T-helper 1 cell (primary cell): ENCODE results near the gene TSGA10.
"Not testable (repeated sequence)": the region's sequence is repeated elsewhere in the genome, so short reads cannot be mapped to it uniquely, and the experiment has no call there.

ENCODE experiments used
- DNase-seq, 5 donors: peaks; one replicate each; pipeline ENCODE4 v3.0.0-alpha.2; 2012 to 2020
- total RNA-seq, 4 donors: gene quantifications; one replicate each; lab custom pipeline; 2026; lab: John Stamatoyannopoulos, UW

Gene TSGA10
- total RNA-seq: 9.6 to 22.5 (median 13.6) reads per million in 4 donors

DNA sequence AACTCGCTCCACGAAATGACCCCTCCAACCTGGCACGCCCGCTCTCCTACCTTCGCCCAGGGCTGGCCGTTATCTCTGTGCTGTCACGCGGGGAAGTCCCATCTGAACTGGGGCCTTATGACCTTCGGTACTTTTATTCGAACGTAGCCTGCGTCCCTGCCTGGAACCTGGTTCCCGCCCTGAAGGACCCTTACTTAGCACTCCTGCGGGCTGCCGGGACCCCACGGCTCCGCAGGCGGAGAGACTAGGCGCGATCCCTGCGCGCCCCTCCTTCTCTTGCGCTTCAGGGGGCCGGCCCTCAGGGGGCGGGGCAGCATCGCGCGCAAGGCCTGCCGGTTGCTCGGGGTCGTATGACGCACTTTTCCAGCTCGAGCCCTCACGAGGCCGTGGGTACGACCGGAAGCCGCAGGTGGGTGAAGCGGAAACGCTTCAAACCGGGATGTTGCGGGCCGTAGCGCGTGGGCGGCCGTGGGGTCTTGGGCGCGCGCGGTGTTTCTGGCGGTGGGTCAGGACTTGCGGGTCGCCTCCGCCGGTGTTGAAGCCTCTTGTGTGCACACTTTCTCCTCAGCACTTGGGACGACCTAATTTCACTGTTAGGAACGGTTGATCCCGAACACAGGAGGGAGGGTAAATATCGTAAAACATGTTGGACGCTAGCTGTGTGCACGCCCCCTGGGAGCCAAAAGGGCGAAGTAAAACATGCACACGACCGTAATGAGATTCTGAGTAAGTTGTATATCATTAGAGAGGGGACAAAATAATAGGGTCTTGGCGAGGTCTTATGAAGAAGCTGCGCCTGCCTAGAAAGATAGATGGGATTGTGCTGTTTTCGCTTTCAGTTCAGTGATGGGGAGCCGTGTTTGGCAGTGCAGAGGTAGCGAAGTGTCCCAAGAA, at the start of gene TSGA10, which contains the start of gene LIPT1:
TSGA10 (minus strand) TSS at position 300 of the 894 bp plus-strand sequence. CDS start 45,503 bp downstream, outside the sequence.
LIPT1 (plus strand) TSS at position 325 of the 894 bp plus-strand sequence. CDS start 6,991 bp downstream, outside the sequence.
- peak; percentile 80 to 95 (median 90) for DNase-seq

GRCh38 chr2:99201959-99202678, 47.4 kb upstream of the TSGA10 start:
- DNase-seq: no peak

GRCh38 chr2:99200076-99200800, 45.5 kb upstream of the TSGA10 start:
- no peak for DNase-seq

GRCh38 chr2:99198103-99198841, 43.5 kb upstream of the TSGA10 start:
- DNase-seq: no peak

DNA sequence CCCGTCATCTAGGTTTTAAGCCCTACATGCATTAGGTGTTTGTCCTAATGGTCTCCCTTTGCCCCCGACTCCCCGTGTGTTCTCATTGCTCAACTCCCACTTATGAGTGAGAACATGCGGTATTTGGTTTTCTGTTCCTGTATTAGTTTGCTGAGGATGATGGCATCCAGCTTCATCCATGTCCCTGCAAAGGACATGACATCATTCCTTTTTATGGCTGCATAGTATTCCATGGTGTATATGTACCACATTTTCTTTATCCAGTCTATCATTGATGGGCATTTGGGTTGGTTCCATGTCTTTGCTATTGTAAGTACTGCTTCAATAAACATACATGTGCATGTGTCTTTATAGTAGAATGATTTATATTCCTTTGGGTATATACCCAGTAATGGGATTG, 37.6 kb upstream of the TSGA10 start:
- not testable (repeated sequence) for DNase-seq

DNA sequence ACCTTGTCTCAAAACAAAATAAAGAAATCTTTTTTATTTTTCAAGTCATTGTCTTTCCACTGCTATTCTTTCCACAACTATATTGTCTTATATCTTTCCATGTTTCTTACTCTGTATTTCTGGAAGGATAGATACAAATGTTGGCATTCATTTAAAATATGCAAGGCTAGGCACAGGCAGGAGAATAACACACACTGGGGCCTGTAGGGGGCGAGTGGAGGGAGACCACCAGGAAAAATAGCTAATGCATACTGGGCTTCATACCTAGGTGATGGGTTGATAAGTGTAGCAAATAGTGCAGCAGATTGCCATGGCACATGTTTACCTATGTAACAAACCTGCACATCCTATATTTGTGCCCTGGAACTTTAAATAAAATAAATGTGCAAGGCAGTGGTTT, 35.8 kb upstream of the TSGA10 start:
- no peak for DNase-seq

DNA sequence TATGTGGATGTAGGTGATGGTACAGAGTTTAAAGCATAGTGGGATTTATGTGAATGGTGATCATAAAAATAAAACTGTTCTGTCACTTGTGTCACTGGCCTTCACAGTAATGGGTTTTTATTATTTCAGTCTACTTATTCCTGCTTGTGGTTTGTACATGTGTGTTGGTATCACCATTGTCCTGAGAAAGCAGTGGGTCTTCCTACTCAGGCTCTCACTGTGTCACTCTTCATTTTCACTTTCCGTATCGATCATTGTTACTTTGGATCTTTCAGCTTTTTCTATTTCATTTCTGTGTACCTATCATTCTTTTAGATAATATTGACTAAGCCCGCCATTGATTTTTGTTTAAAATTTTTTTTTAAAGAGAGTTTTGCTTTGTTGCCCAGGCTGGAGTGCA, 33.6 kb upstream of the TSGA10 start:
- no peak for DNase-seq

DNA sequence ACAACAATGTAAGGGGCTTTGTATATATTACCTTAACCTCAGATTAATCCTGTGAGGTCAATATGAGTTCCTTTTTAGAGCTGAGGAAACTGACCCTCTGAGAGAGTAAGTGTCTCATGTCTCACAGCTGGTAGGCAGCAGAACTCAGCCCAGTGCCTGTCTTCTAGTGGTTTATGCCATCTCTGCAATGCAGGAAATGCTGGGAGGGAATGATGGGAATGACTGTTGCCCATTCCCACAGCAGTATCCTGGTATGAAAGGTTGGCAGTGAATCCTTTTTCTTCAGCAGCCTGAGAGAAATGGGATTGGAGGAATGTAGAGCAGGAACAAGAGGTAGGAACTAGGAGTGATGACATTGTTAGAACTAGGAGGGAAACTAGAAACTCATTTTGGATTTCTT, 32.3 kb upstream of the TSGA10 start:
- no peak for DNase-seq

- no peak for DNase-seq
Measured at GRCh38 chr2:99184811-99185210, 30.1 kb upstream of the TSGA10 start.

GRCh38 chr2:99183025-99183424, 28.3 kb upstream of the TSGA10 start:
- DNase-seq: no peak

DNA sequence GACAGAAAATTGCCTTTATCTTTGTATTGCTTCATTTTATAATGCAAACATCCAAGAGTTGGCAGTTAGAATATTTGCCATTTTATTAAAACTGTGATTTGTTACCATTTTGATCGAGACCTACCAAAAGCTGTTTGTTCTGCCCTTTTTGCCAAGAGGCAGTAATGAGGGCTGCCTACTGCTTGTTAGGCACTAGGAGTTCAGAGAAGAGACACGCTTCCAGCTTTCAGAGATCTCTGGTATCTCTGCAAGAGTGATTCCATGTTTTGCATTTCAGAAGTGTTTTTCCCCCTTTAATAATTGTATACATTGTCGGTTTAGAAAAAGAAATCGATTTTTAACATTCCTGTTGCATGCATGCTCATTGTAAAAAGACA, 26.9 kb upstream of the TSGA10 start:
- no peak for DNase-seq

DNA sequence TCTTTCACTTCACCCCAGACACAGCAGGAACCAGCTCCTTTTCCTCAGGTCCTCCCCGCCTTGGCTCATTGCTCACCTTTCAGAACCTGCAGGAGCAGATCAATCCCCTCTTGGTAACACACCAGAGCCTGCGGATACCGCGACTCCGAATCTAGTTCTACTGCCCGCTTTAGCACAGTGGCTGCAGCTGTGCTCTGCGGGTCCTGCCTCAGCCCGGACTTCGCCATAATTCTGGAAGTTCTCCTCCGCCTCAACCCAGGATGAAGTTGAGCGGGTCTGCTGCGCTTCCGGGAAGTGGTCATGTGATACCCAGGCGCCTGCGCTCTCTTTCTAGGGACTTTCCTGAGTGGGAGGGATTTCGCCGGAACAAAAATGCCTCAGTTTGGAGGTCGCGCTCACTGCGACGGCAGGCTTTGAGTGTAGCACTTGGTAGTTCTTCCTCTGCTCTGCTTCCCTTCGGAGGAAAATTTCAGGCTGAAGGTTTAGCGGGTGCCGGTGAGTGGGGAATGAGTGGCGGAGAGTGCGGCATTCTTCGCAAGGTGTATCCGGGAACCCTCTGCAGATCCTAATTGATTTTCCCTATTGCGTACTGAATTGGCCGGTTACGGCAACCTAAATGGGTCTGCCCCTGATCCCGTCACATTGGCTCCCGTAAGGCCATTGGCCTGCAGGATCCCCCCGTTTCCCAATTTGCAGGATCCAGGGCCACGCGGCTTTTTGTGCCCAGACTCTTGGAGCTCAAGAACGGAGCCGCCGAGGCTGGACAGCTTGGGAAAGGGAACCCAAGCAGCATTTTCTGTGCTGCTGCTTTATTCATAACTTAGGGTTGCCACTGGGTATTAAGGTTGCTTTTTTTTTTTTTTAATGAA, 26.2 kb upstream of the TSGA10 start, which contains the start of the genes MITD1 and MRPL30:
MITD1 (minus strand) TSS at position 304 of the 869 bp plus-strand sequence; CDS start at position 227, 77 bp downstream.
MRPL30 (plus strand) TSS at position 430 of the 869 bp plus-strand sequence. CDS start 5,020 bp downstream, outside the sequence.
- DNase-seq: peak; percentile 81 to 93 (median 88)

- DNase-seq: no peak
Measured at GRCh38 chr2:99171377-99172140, 16.8 kb upstream of the TSGA10 start.

GRCh38 chr2:99169534-99169933, 14.8 kb upstream of the TSGA10 start:
- DNase-seq: peak in 1 of 5 donors; percentile 23

DNA sequence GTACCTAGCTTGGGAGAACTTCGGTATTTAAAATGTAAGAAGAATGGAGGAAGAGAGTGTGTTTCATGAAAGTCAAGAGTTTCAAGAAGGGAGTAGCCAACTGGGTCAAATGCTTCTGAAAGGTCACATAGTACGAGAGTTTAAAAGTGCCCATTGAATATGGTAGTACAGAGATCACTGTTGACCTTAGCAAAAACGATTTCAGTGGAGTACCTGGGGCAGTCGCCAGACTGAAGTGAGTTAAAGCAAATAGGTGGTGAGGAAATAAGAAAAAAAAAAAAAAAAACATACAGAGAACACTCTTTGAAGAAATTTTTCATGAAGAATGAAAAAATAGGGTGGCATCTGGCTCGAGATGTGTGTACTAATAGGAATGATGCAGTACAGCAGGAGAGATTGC, 11.5 kb upstream of the TSGA10 start:
- no peak for DNase-seq

DNA sequence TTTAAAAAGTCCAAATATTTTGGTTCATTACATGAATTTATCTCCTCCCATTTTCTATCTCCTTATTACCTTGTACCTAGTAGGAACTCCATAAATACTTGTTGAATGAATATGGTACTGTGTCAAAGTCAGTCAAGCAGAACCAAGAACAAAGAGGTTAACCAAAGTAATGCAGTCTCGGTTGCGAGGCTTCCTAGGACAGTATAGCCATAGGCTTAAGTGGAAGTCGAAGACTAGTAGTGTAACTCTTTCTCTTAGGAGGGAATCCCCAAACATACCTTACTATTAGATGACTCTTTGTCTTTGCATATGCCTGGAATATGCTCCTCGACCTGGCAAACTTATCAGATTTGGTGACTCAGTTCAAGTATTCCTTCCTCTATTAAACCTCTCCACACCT, 4.9 kb upstream of the TSGA10 start:
- no peak for DNase-seq

DNA sequence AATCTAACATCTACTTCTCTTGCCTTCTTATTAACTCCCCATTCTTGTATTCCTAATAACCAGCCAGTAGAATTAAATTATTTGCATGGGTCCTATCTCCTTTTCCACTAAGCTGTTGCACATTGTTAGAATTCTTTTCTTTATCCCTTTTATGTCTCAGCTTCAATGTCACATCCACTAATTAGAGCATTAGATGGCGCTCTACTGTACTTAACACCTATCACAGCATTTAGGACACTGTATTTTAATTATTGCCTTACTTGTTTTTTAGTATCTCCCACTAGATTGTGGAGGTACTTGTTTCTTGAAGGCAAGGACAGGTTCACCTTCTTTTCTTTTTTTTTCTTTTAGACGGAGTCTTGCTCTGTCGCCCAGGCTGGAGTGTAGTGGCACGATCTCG, 3.9 kb upstream of the TSGA10 start:
- no peak for DNase-seq

- DNase-seq: no peak
Measured at GRCh38 chr2:99156891-99157290, 2.1 kb upstream of the TSGA10 start.

DNA sequence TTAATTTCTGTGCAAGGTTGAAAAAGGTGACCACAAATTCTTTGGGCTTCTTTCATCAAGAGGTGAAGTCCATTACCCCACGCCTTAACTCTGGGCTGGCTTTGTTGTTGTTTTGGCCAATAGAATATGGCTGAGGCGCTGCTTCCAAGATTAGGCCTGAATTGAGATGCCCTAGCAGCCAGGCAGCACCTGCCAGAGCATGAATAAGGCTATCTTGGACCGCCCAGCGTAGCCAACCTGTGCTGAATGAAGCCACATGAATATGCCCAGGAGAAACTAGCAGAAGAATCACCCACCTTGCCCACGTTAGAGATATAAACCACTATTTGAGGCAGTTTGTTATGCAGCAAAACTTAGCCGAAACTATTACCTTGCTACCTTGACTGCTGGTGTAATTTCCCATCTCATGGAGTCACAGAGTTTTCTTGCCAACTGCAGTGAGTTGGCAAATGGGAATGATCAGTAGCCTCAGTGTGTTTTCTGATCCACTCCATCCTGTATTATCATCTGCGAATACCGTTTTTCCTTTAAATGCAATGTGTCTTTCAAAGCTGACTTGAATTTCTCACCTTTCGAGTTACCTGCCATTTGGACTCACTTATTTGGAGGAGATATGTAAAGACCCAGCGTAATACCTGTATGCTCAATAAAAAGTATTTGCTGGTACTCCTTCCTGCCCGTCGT, 679 bp downstream of the TSGA10 start:
- no peak for DNase-seq
